Heart left ventricle (tissue), 16 donors: ENCODE data around the gene CCDC88A. TPM values are rescaled to one million over a fixed set of nuclear protein-coding genes. Genes with fewer than 3 reads are reported as not detected.

Experiments
- ATAC-seq, 4 donors: fragments of 200-7000 bp; cut with Tn5 transposase; one replicate each; pipeline ENCODE4 v1.9.1; 2020 to 2022; ENCODE audit warnings: moderate library complexity in 4 of 4, mild to moderate bottlenecking in 3 of 4, moderate number of reproducible peaks in 1 of 4
- DNase-seq, 5 donors: peaks; one replicate each; pipeline ENCODE4 v3.0.0-alpha.2; 2020
- H3K27ac ChIP-seq, 12 donors: fragments of 200-600 bp; sonication (generic) in 4 of 12; one replicate each; pipeline versions ENCODE4 v1.5.0 to v1.8.0; 2016 to 2022; ENCODE audit warnings: mild to moderate bottlenecking in 2 of 12
- H3K27me3 ChIP-seq, 9 donors: fragments of 200-600 bp; sonication (generic) in 2 of 9; one replicate each; pipeline versions ENCODE4 v1.5.1 to v1.8.0; 2016 to 2022; ENCODE audit warnings: mild to moderate bottlenecking in 3 of 9
- H3K36me3 ChIP-seq, 9 donors: fragments of 200-600 bp; sonication (generic) in 2 of 9; one replicate each; pipeline versions ENCODE4 v1.5.0 to v1.8.0; 2018 to 2022; ENCODE audit warnings: mild to moderate bottlenecking in 2 of 9
- H3K4me1 ChIP-seq, 12 donors: fragments of 200-600 bp; sonication (generic) in 4 of 12; one replicate each; pipeline versions ENCODE4 v1.5.0 to v1.8.0; 2016 to 2022; ENCODE audit warnings: mild to moderate bottlenecking in 3 of 12
- H3K4me3 ChIP-seq, 12 donors: fragments of 200-600 bp; sonication (generic) in 4 of 12; one replicate each; pipeline versions ENCODE4 v1.5.0 to v1.8.0; 2017 to 2022; ENCODE audit warnings: mild to moderate bottlenecking in 9 of 12, moderate library complexity in 4 of 12
- H3K9me3 ChIP-seq, 12 donors: fragments of 200-600 bp; sonication (generic) in 4 of 12; one replicate each; pipeline versions ENCODE4 v1.5.0 to v1.8.0; 2016 to 2022; ENCODE audit warnings: mild to moderate bottlenecking in 1 of 12
- POLR2A ChIP-seq, 2 donors: fragments of 450-650 bp; IDR thresholded peaks; one replicate each; pipeline ENCODE4 v1.6.1; 2017; ENCODE audit warnings: antibody characterized with exemption in 2 of 2, mild to moderate bottlenecking in 2 of 2, moderate library complexity in 2 of 2
- WGBS, 4 donors: extraction: QIAGEN DNeasy Blood & Tissue Kit in 2 of 4; methylation state at CpG; one replicate each; pipeline versions ENCODE4 v1.1.5 to v1.1.7; 2013 to 2018; 5-methylcytosine and 5-hydroxymethylcytosine counted together
- intact Hi-C, 10 donors: fragments of 100-400 bp; cut with DNase I; formaldehyde crosslinking; loops; one replicate each; pipeline versions ENCODE4 v1.11.1 to v1.14.2; 2022
- polyA plus RNA-seq, 2 donors: library from polyadenylated mRNA; stranded (reverse); fragments of 200-250 nt; gene quantifications; one replicate each; pipeline ENCODE4 v1.2.3, GENCODE V29; 2013
- total RNA-seq, 9 donors: library from RNA; depleted of rRNA in 2 of 9; stranded (reverse); fragments of >200 nt in 2 of 9; fragmentation: NEBNext Ultra II Directional in 3 of 9; extraction: Animal tissue kit (Norgen Biotek cat#: 25700) in 3 of 9; gene quantifications; one replicate each; pipeline versions ENCODE4 v1.1.0 to v1.2.4, GENCODE V29; 2016 to 2023
- TF ChIP-seq, protein P1 (sequence below), 12 donors: fragments of 200-600 bp; sonication (generic) in 4 of 12; IDR thresholded peaks; one replicate each; pipeline versions ENCODE4 v1.5.0 to v1.8.0; 2018 to 2022; ENCODE audit warnings: antibody characterized with exemption in 12 of 12, mild to moderate bottlenecking in 5 of 12
- donor health status: ischemic (EF 13 %, LVEDD 7.1; RV severe dilation, severe dysfunction).
- donor health status: healthy with polysubstance abuse.
- donor health status: DM: no; HTN: yes; CAD: no.
- donor health status: DM: no; HTN: no; CAD: no.
- donor health status: ischemic (EF 25% LVEDD 6.9; RV normal size, moderate dysfunction).
- donor health status: ischemic (EF 25% LVEDD 5.7; RV mildly dilated, moderate dysfunction).
- donor health status: healthy.
- donor health status: DM: yes; HTN: yes; CAD: no.
- donor health status: ischemic (EF 35%, LVEDD 5.7; RV mildly dilated, moderate dysfunction).
- donor health status: nonischemic (EF 11% LVEDD 7.7; RV severe dilation, severe dysfunction).
- donor health status: DM: yes; HTN: yes; CAD: no.
- donor health status: PGD.
- donor health status: ischemic (EF 29% LVEDD 5.4; RV normal size, mild dysfunction).
- donor health status: nonischemic (EF 23%, LVEDD 6.1; RV moderate dilation, normal function).

CCDC88A gene
- total and polyA plus RNA-seq, 11 donors, result 10.4 to 53.6 (median 24.4) TPM

- Histone ChIP-seq H3K27ac (no peak overlapping the region), H3K4me3 (no peak overlapping the region), H3K36me3 (peaks cover 0 to 4% (median 0%) of the 10 kb centered on the region in 9 donors), H3K4me1 (peaks cover 0 to 8% (median 0%) of the 10 kb centered on the region in 12 donors), H3K9me3 (no peaks in the 10 kb centered on the region), H3K27me3 (no peaks in the 10 kb centered on the region)
- no peak for TF ChIP-seq POLR2A (IDR thresholded peaks at IDR 0.05)
- TF ChIP-seq, protein P1, sequence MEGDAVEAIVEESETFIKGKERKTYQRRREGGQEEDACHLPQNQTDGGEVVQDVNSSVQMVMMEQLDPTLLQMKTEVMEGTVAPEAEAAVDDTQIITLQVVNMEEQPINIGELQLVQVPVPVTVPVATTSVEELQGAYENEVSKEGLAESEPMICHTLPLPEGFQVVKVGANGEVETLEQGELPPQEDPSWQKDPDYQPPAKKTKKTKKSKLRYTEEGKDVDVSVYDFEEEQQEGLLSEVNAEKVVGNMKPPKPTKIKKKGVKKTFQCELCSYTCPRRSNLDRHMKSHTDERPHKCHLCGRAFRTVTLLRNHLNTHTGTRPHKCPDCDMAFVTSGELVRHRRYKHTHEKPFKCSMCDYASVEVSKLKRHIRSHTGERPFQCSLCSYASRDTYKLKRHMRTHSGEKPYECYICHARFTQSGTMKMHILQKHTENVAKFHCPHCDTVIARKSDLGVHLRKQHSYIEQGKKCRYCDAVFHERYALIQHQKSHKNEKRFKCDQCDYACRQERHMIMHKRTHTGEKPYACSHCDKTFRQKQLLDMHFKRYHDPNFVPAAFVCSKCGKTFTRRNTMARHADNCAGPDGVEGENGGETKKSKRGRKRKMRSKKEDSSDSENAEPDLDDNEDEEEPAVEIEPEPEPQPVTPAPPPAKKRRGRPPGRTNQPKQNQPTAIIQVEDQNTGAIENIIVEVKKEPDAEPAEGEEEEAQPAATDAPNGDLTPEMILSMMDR (IDR thresholded peaks at IDR 0.05), result no peak
- WGBS, 4 donors, result 91 to 100% (median 94%) methylated on average over 4 of the region's 4 CpGs
- intact Hi-C loops, result no loop called here
- ATAC-seq (no peak), DNase-seq (no peak)
Measured at GRCh38 chr2:55384786-55385185, 34.9 kb downstream of the CCDC88A start.

- Histone ChIP-seq H3K27ac (no peak overlapping the region), H3K4me1 (no peaks in the 10 kb centered on the region), H3K36me3 (peaks cover 0 to 27% (median 11%) of the 10 kb centered on the region in 9 donors), H3K4me3 (no peak overlapping the region), H3K27me3 (no peaks in the 10 kb centered on the region), H3K9me3 (no peaks in the 10 kb centered on the region)
- DNase-seq (no peak), ATAC-seq (no peak)
- intact Hi-C loops, result no loop called here
- TF ChIP-seq POLR2A (IDR thresholded peaks at IDR 0.05), result no peak
- TF ChIP-seq, protein P1 (IDR thresholded peaks at IDR 0.05), result no peak
Measured at GRCh38 chr2:55371376-55371775, 48.3 kb downstream of the CCDC88A start.

- 97 to 100% (median 98%) methylated on average over 4 of the region's 4 CpGs for WGBS, 4 donors
- H3K9me3 ChIP-seq, result no peaks in the 10 kb centered on the region
- intact Hi-C loops, result no loop called here
- DNase-seq, result no peak
- no peaks in the 10 kb centered on the region for H3K27me3 ChIP-seq
- H3K36me3 ChIP-seq, result peaks cover 0 to 27% (median 11%) of the 10 kb centered on the region in 9 donors
- peaks cover 0 to 10% (median 0%) of the 10 kb centered on the region in 12 donors for H3K4me1 ChIP-seq
- no peak overlapping the region for H3K27ac ChIP-seq
- no peak for ATAC-seq
- H3K4me3 ChIP-seq, result no peak overlapping the region
- TF ChIP-seq POLR2A (IDR thresholded peaks at IDR 0.05), result no peak
- TF ChIP-seq, protein P1 (IDR thresholded peaks at IDR 0.05), result no peak
Measured at GRCh38 chr2:55370208-55370607, 49.4 kb downstream of the CCDC88A start.

GRCh38 chr2:55365303-55365702 is 54.4 kb downstream of the CCDC88A start:
- Histone ChIP-seq H3K27me3 (no peaks in the 10 kb centered on the region), H3K4me3 (no peak overlapping the region), H3K9me3 (no peaks in the 10 kb centered on the region), H3K36me3 (peaks cover 0 to 3% (median 0%) of the 10 kb centered on the region in 9 donors), H3K4me1 (peaks cover 0 to 27% (median 1%) of the 10 kb centered on the region in 12 donors), H3K27ac (peak overlapping the region in 2 of 12 donors; percentile 45 to 57)
- DNase-seq, result no peak
- ATAC-seq, result no peak
- 76 to 82% (median 81%) methylated on average over 3 of the region's 3 CpGs for WGBS, 4 donors
- intact Hi-C loops, result loop anchor here in 1 of 10 donors (10.0 kb wide), 1 partner anchor 49 kb away; the partner anchor contains the start of gene CCDC88A
- TF ChIP-seq POLR2A (IDR thresholded peaks at IDR 0.05), result no peak
- TF ChIP-seq, protein P1 (IDR thresholded peaks at IDR 0.05), result no peak
